GM18909 (cell line): Measurements from ENCODE around the gene OR51F2.
"Not testable (repeated sequence)": the region's sequence is repeated elsewhere in the genome, so short reads cannot be mapped to it uniquely, and the experiment has no call there.

ENCODE experiments used
- ATAC-seq: cut with Tn5 transposase; IDR thresholded peaks from one replicate; pipeline ENCODE4 v1.9.1; 2021; ENCODE audit warnings: mild to moderate bottlenecking; ENCODE audit not compliant: unreplicated experiment, poor library complexity

The OR51F2 gene, protein sequence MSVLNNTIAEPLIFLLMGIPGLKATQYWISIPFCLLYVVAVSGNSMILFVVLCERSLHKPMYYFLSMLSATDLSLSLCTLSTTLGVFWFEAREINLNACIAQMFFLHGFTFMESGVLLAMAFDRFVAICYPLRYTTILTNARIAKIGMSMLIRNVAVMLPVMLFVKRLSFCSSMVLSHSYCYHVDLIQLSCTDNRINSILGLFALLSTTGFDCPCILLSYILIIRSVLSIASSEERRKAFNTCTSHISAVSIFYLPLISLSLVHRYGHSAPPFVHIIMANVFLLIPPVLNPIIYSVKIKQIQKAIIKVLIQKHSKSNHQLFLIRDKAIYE

DNA sequence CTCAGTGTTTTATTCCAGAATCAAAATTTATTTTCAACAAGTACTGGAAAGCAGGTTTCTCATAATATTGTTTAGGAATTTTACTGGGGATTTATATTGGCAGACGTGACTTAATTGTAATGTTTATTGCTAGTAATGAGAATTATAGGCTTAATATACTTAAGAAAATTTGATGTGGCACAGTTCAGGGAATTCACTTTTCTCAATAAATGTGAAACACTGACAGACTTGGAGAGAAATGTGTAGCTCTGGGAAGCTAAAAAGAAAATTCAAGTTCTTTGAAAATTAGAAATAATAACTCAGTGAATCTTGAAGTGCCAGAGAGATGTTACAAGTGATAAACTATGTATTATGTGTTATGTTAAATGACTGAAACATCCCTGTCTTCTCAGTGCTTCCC is at the start of gene OR51F2:
OR51F2 (plus strand) TSS at position 301 of the 400 bp plus-strand sequence. CDS start 101 bp downstream, outside the sequence.
- no peak for ATAC-seq

DNA sequence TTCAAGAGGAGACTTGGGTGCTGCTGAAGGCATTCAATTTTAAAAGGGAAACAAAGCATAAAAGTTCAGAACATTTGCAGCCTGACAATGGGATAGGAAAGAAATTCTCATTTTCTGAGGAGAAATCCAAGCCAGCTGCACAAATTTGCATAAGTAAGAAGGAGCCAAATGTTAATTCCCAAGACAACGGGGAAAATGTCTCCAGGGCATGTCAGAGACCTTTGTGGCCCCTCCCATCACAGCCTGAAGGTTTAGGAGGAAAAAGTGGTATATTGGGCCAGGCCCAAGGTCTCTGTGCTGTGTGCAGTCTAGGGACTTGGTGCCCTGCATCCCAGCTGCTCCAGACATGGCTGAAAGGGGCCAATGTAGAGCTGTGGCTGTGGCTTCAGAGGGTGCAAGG is 38.7 kb upstream of the OR51F2 start:
- no peak for ATAC-seq

DNA sequence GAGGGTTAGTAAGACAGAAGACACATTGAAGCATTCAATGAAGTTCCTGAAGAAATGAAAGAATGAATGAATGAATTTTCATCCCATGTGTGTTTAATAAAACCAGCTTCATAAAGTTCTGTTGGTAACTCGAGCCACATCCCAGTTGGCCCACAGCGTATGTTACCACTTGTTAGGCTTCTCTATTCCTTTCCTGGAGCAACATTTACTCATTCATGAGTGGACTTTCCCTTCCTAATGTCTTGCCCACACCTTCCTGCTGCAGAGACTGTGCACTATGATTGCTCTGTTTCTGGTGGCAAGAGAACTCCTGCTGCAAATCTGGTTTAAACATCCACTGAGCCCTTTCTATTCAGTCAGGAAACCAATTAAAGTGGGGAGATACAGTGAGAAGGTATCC is 23.9 kb upstream of the OR51F2 start:
- no peak for ATAC-seq

DNA sequence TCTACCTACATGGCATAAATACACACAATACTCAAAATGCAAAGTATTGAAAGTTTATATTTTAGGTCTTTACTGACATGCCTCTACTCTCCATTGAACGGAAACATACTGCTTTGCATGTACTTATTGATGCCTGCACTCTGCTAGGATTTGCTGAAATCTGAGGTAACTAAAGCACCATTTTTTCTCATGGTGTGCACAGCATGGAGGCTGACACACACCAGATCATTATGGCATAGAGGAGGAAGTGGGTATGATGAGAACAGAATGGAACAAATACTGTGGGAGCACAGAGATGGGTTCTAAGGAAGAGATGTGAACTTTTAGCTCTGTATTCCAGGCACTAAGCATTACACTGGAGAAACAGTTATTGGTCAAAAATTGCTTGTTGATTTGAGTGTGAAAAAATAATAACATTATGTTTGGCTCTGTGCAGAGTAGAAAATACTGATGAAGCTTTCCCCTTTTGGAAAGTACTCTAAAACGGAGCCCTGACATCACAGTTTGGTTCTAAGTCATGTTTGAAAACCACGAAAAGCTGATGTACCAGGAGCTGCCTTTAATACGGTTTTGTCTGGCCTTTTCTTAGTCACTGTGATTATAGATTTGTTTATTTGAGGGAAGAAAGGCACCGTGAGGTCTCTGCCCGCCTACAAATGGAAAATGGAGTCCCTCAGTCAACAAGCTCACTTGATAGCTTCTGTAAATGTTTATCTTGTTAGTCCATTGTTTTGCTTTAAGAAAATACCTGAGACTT is 22.5 kb upstream of the OR51F2 start:
- ATAC-seq = no peak

DNA sequence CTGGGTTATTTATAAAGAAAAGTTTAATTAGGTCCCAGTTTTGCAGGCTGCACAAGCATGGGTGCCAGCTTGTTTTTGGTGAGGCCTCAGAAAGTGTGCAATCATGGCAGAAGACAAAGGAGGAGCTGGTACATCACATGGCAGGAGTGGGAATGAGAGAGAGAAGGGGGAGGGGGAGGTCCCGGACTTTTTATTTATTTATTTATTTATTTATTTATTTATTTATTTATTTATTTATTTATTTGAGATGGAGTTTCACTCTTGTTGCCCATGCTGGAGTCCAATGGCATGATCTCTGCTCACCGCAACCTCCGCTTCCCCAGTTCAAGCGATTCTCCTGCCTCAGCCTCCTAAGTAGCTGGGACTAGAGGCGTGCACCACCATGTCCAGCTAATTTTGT is 19.8 kb upstream of the OR51F2 start:
- not testable (repeated sequence) for ATAC-seq

DNA sequence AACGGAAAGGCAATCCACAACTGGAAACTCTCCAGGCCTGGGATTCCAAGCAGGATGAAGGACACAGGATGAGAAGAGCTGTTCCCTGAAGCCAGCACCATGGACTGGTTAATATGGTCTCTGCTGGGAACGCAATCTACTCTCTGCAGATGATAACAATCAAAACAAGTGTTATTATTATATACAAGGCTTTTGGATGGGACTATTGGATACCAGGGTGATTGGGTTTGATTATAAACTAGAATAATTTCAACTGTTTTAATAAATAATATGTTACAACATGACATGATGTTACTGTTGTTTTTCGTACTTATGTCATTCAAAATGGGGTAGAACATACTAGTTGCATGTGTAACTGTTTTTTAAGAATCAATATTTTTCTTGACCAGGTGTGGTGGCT is 16.8 kb upstream of the OR51F2 start, which contains the start of gene OR52R1:
OR52R1 (minus strand) TSS at position 101 of the 400 bp plus-strand sequence; CDS start at position 101, 0 bp downstream.
- ATAC-seq = no peak

DNA sequence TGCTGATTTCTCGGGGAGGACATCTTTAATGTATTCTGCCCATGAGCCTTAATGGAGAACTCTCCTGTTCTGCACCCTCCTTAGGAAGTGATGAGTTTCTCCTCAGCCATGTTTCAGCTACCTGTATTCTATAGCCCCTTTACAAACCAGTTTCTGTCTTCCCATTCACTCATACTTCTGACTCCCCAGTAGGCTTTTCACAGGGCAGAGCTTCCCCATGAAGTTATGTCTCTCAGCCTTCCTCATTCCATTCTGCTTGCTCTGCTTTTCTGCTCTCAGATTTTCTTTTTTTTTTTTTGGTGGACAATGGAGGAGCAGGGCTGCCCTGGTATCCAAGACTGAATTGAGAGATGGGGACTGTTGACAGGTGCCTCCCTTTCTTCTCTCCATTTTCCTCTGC is 12.6 kb upstream of the OR51F2 start:
- no peak for ATAC-seq

DNA sequence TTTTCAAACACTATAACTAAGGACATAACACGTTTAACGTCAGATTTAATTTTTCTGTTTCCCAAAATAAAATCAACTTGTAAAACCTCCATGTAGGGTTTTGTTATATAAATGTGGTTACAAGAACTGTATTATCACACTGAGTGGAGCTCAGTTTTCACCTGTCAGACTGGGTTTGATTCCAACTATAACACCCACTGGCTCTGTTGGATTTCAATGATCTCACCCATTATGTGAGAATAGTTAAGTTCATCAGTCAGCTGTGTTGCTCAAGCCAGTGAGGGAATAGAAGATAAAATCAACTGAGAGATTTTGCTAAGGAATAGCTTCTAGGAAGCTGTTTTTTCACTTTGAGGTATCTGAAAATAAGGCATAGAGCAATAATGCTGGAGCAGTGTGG is 11.9 kb upstream of the OR51F2 start:
- ATAC-seq = no peak

DNA sequence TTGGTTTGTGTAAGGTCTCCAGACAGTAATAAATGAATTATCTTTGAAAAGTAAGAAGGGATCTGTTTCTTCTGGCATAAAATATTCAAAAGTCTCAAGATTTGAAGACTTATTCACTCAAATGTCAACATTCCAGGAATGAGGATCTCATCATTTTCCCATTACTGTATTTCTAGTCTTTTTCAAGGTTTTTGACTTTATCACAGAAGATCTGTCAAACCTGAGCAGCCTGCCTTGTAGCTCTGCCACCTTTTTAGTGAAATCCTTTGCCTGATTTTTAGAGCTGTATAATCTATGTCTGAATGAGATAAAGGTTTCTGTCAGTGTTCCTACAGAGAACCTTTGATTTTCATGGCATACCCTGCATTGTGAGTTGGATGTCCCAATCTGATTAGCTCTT is 4.0 kb downstream of the OR51F2 start:
- no peak for ATAC-seq

DNA sequence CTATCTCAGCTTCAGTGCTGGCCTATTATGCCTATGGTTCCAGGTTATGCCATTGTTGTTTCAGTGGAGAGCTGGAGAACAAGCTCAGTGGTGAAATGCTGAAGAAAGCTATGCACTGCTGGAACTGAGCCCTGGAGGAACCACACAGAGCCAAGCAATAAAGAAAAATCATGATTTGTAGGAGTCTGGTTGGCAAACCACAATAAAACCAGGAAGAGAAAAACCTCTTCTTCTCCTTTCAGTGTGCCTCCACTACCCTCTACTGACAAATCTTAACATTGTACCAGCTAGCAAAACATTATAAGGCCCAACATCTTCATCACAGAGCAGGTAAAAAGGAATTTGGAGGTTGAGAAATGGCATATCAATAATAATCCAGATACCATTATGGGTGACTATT is 5.3 kb downstream of the OR51F2 start:
- ATAC-seq = no peak

DNA sequence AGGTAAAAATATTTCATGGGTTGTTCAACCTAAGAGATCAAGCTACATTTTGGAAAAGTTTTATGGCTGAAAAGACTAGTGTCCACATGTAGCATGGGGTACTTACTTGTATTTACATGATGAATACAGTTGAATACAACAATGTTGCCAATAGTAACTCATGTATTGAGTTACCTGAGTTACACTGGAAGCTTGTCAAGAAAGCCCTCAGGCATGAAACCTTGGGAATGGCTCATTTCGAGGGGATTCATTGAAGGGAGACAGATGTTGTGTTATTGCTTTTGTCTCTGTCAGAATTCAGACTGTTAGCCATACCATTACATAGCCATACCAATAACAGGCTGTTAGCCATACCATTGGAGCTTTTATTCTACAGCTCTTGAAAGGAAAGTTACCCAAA is 9.2 kb downstream of the OR51F2 start:
- no peak for ATAC-seq

DNA sequence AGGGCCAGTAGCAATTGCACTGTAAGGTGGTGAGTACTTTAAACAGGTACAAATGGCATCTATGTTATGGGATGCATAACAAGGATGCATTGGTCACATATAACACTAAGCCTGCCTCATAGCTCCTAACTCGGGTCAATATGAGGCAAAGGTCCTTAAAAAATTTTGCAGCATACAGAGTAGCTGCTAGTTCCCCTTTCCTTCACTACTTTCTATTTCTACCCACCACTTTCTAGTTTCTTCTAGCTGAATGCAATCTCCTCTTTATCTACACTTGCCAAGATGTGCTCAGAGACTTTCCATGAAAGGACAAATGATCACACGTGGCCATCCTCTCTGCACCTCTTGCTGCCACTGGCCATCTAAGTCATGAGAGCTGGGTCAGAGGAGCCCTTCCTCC is 9.8 kb downstream of the OR51F2 start:
- no peak for ATAC-seq

DNA sequence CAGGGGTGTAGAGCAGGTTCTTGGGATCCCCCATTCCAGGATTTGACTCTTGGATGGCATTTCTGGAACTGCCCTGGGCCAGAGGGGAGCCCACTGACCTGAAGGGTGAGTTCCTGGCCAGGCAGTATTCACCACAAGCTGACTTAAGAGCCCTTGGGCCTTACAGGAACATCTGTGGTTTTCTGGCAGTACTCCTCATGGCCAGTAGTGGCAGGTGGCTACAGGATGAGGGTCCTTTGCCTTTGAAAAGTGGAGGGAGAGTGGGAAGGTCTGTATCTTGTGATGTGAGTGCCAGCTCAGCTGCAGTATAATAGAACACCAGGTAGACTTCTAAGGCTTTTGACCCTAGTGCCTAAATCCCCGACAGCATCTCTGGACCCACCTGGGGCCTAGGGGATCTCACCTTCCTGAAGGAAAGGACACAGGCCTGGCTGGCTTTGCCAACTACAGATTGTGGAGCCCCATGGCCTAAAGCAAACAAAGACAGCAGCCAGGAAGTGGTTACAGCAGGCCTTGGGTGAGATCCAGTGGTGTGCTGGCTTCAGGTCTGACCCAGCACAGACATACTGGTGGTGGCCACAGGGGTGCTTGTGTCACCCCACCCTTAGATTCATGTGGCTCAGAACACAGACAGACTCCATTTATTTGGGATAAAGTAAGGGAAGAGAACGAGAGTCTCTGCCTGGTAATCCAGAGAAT is 18.9 kb downstream of the OR51F2 start:
- ATAC-seq = no peak

DNA sequence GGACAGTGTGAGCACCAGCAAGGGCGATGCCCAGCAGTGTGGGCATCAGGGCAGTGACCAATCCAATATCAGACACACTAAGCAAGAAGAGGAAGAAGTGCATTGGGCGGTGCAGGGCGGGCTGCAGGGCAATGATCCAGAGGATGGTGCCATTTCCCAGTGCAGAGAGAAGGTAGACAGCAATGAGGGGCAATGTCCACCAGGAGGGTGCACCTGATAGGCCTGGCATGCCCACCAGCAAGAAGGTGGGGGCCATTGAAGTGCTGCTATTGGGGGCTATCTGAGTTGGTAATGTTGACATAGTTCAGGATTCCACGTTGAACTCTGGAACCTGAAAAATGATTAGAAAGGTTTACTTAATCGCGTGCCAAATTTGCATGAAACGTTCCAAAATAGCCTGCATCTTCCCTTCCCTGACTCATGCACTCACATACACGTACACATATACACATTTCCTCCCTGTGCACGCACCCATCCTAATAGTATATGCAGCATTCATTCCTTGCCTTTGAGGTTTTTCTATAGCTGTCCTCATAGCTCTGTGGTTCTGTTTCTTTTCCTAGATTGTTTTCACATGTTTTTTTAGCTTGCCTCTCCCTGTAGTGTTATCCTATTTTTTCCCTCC is 27.9 kb downstream of the OR51F2 start, which contains the start of gene OR51S1:
OR51S1 (minus strand) TSS at position 301 of the 625 bp plus-strand sequence; CDS start at position 301, 0 bp downstream.
- ATAC-seq = no peak

DNA sequence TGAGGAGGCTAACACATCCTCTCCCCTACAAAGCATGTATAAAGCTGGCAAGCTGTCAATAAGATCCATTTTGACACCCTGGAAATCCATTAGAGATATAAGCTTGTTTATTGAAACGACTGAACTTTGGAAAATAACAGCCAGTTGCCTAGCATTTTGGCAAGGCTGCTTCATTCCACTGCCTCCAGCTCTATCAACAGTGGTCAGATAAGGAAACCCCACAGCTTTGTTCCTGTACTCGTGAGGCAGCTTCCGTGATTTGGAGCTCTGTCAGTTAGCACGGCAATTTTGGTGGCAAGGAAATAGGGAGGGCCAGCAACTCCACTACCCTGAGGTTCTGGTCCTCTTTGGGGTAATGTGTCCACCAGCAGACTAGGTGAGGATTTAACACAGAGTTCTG is 29.9 kb downstream of the OR51F2 start:
- ATAC-seq = no peak

DNA sequence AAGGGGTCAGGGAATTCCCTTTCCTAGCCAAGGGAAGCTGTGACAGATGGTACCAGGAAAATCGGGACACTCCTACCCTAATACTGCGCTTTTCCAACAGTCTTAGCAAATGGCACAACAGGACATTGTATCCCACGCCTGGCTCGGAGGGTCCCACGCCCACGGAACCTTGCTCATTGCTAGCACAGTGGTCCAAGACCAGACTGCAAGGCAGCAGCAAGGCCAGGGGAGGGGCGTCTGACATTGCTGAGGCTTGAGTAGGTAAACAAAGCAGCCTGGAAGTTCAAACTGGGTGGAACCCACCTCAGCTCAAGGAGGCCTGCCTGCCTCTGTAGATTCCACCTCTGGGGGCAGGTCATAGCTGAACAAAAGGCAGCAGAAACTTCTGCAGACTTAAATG is 33.2 kb downstream of the OR51F2 start:
- ATAC-seq = not testable (repeated sequence)

DNA sequence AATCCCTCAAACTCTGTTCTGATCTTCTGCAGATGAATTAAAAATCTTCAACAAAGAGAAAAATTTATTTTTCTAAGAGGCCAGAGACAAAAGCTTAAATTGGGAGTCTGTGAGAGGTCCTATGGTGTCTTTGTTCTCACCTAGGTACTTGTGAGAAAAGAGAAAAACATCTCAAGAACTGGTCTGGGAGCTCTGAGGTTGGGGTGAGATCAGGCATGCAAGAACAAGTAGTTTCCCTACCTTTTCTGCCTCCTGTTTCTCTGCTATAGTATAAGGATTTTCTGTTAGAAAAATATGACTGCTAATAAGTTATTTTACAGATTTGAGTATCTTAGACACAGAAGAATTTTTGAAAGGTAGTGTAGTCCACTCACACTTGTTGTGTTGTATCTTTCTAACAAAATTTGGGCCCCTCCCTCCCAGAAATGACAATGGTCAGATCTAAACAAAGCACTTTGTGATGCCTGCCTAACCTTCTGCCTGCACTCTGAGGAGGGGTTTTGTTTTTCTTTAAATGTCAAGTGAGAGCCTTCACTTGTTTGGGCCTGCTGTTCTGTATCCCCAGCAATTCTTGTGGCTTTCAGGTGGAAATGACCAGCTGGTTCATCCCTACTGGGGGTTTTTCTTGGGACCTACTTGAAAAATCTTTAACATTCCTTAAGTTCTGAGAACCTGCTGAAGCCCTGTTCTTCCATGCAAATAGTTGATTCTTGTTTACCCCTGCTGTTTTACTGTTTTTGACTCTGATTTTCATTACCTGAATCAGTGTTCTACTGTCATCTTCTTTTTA is 41.5 kb downstream of the OR51F2 start:
- ATAC-seq = no peak

DNA sequence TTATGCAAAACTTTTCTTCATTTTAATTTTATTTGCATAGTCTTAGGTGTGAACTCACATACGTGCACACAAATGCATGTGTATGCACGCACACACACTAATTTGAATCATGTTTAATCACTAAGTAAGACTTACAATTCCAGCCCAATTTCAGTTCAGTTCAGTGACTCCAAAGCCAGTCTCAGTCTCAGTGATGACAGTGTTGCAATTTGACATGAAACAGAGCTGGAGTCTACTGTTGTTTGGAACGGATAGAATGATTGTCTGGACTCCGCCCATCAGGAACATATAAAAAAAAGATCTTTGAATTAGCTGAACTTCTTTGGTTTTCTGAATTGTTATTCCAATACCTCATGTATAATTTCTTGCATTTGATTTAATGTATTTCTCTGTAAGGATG is 42.8 kb downstream of the OR51F2 start:
- no peak for ATAC-seq

DNA sequence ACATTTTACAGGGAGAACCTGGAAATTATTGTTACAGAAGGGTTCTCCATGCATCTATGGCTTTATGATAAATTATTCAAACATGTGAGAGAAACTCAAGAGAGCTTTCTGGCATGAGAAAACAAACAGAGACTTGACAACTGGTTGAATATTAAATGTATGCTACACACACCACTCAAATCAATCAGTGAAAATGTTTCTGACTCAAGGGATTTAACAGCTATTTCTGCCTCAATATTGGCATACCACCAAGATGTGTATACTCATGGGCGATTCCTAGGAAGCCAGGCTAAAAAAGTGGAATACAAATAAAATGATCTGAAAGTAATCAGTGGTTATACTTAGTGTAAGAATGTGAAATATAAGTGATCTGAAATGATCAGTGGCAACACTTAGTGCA is 44.7 kb downstream of the OR51F2 start:
- ATAC-seq = no peak
